Activated T-cell treated with anti-CD3 and anti-CD28 coated beads for 1 hour (primary cell): ENCODE data around the gene MYBL2.
A peak's percentile ranks its signal among the peaks of the same experiment; 100 is the strongest.

Experiments
- DNase-seq: peaks from one replicate; pipeline ENCODE4 v3.0.0-alpha.2; 2020; ENCODE audit warnings: low read depth

Gene MYBL2

GRCh38 chr20:43682446-43682845 is 15.5 kb downstream of the MYBL2 start:
- no peak for DNase-seq

GRCh38 chr20:43686820-43687219 is 19.9 kb downstream of the MYBL2 start:
- DNase-seq, result no peak

- DNase-seq, result no peak
These were observed 22.3 kb downstream of the MYBL2 start for GRCh38 chr20:43689165-43689564.

GRCh38 chr20:43690943-43691598 is 24.2 kb downstream of the MYBL2 start:
- DNase-seq, result no peak

- DNase-seq, result peak; percentile 33
These were observed 25.1 kb downstream of the MYBL2 start for GRCh38 chr20:43691928-43692524.

- DNase-seq, result no peak
These were observed 27.8 kb downstream of the MYBL2 start for GRCh38 chr20:43694763-43695162.

- DNase-seq, result no peak
These were observed 28.7 kb downstream of the MYBL2 start for GRCh38 chr20:43695571-43695970.

- DNase-seq, result no peak
These were observed 33.1 kb downstream of the MYBL2 start for GRCh38 chr20:43699941-43700565.

GRCh38 chr20:43700627-43701026 is 33.7 kb downstream of the MYBL2 start:
- DNase-seq, result no peak

- no peak for DNase-seq
These were observed 35.6 kb downstream of the MYBL2 start for GRCh38 chr20:43702502-43702901.

GRCh38 chr20:43710370-43711044 is 43.6 kb downstream of the MYBL2 start:
- DNase-seq, result no peak

- no peak for DNase-seq
These were observed 44.3 kb downstream of the MYBL2 start for GRCh38 chr20:43711098-43711654.

GRCh38 chr20:43715044-43715443 is 48.1 kb downstream of the MYBL2 start:
- DNase-seq, result no peak

GRCh38 chr20:43715511-43715910 is 48.6 kb downstream of the MYBL2 start:
- no peak for DNase-seq

GRCh38 chr20:43716123-43716522 is 49.2 kb downstream of the MYBL2 start:
- no peak for DNase-seq

GRCh38 chr20:43716757-43717615 is 50.1 kb downstream of the MYBL2 start:
- DNase-seq, result no peak

- no peak for DNase-seq
These were observed 50.7 kb downstream of the MYBL2 start for GRCh38 chr20:43717616-43717995.

- no peak for DNase-seq
These were observed 53.1 kb downstream of the MYBL2 start for GRCh38 chr20:43720007-43720406.

- DNase-seq, result no peak
These were observed 54.1 kb downstream of the MYBL2 start for GRCh38 chr20:43721097-43721428.

- DNase-seq, result no peak
These were observed 54.7 kb downstream of the MYBL2 start for GRCh38 chr20:43721429-43722152.

GRCh38 chr20:43722153-43722505 is 55.2 kb downstream of the MYBL2 start:
- peak; percentile 19 for DNase-seq
